SK-N-MC (cell line): ENCODE results near the gene ABR.
"Not testable (repeated sequence)": the region's sequence is repeated elsewhere in the genome, so short reads cannot be mapped to it uniquely, and the experiment has no call there.

Experiments
- DNase-seq: peaks from one replicate; pipeline ENCODE4 v3.0.0-alpha.2; 2011; ENCODE audit warnings: low read depth, low spot score
- H3K27ac ChIP-seq: fragments of 200-600 bp; sonication (generic); 2 replicates; pipeline ENCODE4 v1.5.1; 2016; ENCODE audit warnings: mixed run types
- H3K36me3 ChIP-seq: fragments of 200-600 bp; sonication (generic); 2 replicates; pipeline ENCODE4 v1.6.1; 2017; ENCODE audit warnings: antibody characterized with exemption, low read length, mixed read lengths; ENCODE audit not compliant: insufficient read depth
- H3K4me3 ChIP-seq: fragments of 200-600 bp; sonication (generic); 2 replicates; pipeline ENCODE4 v1.5.1; 2016
- H3K9ac ChIP-seq: fragments of 200-600 bp; sonication (generic); 2 replicates; pipeline ENCODE4 v1.8.0; 2017; ENCODE audit warnings: mixed run types, mixed read lengths; ENCODE audit not compliant: insufficient read length
- H3K9me3 ChIP-seq: fragments of 200-600 bp; sonication (generic); 2 replicates; pipeline ENCODE4 v1.6.1; 2017; ENCODE audit warnings: low read depth, mild to moderate bottlenecking, antibody characterized with exemption, low read length, moderate library complexity, mixed read lengths
- EZH2 ChIP-seq: fragments of 200-600 bp; sonication (generic); IDR thresholded peaks from one replicate; pipeline ENCODE4 v1.6.1; 2017; ENCODE audit warnings: antibody characterized with exemption
- FOXP2 ChIP-seq: optimal IDR thresholded peaks from 2 replicates; pipeline ENCODE3; 2011; ENCODE audit warnings: mild to moderate bottlenecking, moderate library complexity; ENCODE audit not compliant: insufficient read depth; ENCODE audit errors: extremely low read length, control extremely low read depth
- POLR2AphosphoS5 ChIP-seq: IDR thresholded peaks from 2 replicates; pipeline ENCODE4 v1.6.1; 2012; ENCODE audit warnings: mild to moderate bottlenecking, low read depth, low read length, borderline replicate concordance

The ABR gene

DNA sequence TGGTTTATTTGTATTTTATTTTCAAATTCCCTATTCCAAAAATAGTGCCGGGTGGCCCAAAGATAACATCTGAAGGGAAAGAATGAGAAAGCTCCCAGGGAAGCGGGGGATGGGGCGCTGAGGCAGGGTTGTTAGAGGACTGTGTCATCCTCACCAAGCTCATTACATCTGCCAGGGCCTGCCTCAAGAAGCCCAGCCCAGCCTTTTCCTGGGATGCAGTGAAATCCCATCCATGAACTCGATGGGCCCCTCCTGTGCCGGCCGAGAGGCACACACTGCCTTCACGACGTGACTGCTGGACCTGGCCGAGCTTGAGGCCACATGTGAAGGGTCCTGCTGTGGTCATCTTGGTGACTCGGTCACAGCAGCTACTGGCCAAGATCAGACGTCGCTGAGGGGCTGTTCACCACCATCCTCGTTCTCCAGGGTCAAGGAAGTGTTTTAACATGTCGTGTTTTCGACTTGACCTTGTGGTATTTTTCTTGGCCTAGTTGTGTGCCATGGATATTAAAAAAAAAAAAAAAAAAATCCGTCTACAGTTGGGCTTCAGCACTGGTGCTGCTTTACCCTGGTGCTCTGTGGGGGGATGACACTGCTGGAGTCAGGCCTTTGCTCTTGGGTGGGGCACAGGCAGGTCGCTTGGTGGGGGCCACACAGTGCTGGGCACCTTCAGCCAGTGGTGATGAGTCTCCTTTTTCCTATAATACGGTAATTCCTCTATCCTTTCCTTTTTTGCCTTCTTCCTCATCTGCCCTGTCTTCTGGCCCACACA lies 178.0 kb downstream of the ABR start:
- peaks cover 39% of the 10 kb centered on the region for H3K36me3 ChIP-seq
- TF ChIP-seq EZH2 = no peak

GRCh38 chr17:1000597-1001461 lies 179.0 kb downstream of the ABR start:
- H3K27ac ChIP-seq = no peak overlapping the region
- no peak overlapping the region for H3K4me3 ChIP-seq
- no peak overlapping the region for H3K9ac ChIP-seq
- DNase-seq = no peak
- H3K36me3 ChIP-seq = peaks cover 39% of the 10 kb centered on the region
- TF ChIP-seq POLR2AphosphoS5 = no peak
- no peak for TF ChIP-seq EZH2
- TF ChIP-seq FOXP2 = no peak
- no peaks in the 10 kb centered on the region for H3K9me3 ChIP-seq

More for the DNA sequence above, 178.0 kb downstream of the ABR start:
- Histone ChIP-seq H3K9ac (no peak overlapping the region), H3K4me3 (no peak overlapping the region), H3K27ac (no peak overlapping the region), H3K9me3 (no peaks in the 10 kb centered on the region)
- no peak for DNase-seq

DNA sequence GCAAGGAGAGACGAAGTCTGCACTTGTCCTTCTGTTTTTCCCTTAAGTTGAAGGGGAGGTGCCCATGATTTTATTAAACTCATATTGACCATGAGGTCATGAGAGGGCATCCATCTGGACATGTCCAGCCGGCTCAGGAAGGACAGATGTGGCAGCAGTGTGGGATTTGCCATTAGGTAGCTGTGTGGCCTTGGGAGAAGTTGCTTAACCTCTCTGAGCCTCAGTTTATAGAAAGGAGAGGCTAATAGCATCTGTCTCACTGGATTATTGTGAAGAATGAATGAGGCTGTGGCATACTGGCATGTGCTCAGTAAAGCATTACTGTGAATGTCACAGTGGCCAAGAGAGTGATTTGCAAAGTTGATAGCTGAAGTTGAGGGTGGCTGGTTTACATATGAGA lies 181.7 kb downstream of the ABR start:
- peak overlapping the region; percentile 100 for H3K9ac ChIP-seq
- TF ChIP-seq POLR2AphosphoS5 (no peak), EZH2 (no peak), FOXP2 (no peak)
- H3K9me3 ChIP-seq = no peaks in the 10 kb centered on the region
- H3K27ac ChIP-seq = no peak overlapping the region
- peaks cover 32% of the 10 kb centered on the region for H3K36me3 ChIP-seq
- DNase-seq = no peak
- peak overlapping the region; percentile 100 for H3K4me3 ChIP-seq

GRCh38 chr17:996554-997344 lies 183.0 kb downstream of the ABR start, which contains the start of gene TIMM22:
TIMM22 (plus strand) TSS chr17:997129; CDS start chr17:997143, 14 bp downstream.
- Histone ChIP-seq H3K9ac (peak within 1 kb of the TSS; percentile 100), H3K27ac (peak within 1 kb of the TSS; percentile 99), H3K9me3 (no peaks in the 10 kb centered on the region), H3K4me3 (peak within 1 kb of the TSS; percentile 100), H3K36me3 (peaks cover 23% of the 10 kb centered on the region)
- TF ChIP-seq POLR2AphosphoS5 (peak; percentile 57; the same call in 1 of the 2 replicates), FOXP2 (no peak), EZH2 (no peak)
- peak; percentile 78 for DNase-seq

GRCh38 chr17:995324-995723 lies 184.5 kb downstream of the ABR start:
- not testable (repeated sequence) for DNase-seq, H3K9me3 ChIP-seq

GRCh38 chr17:992933-993332 lies 186.8 kb downstream of the ABR start:
- TF ChIP-seq POLR2AphosphoS5 (no peak), EZH2 (no peak), FOXP2 (no peak)
- no peak for DNase-seq
- no peak overlapping the region for H3K9ac ChIP-seq
- no peaks in the 10 kb centered on the region for H3K9me3 ChIP-seq
- H3K36me3 ChIP-seq = no peaks in the 10 kb centered on the region
- H3K4me3 ChIP-seq = no peak overlapping the region
- H3K27ac ChIP-seq = no peak overlapping the region

More at GRCh38 chr17:995324-995723, 184.5 kb downstream of the ABR start:
- not testable (repeated sequence) for H3K4me3 ChIP-seq, H3K36me3 ChIP-seq, H3K27ac ChIP-seq, H3K9ac ChIP-seq

- Histone ChIP-seq H3K27ac (no peak overlapping the region), H3K36me3 (no peaks in the 10 kb centered on the region), H3K9ac (no peak overlapping the region), H3K9me3 (no peaks in the 10 kb centered on the region), H3K4me3 (no peak overlapping the region)
- no peak for DNase-seq
- TF ChIP-seq EZH2 = no peak
- no peak for TF ChIP-seq FOXP2
- no peak for TF ChIP-seq POLR2AphosphoS5
Measured at GRCh38 chr17:988561-988960, 191.2 kb downstream of the ABR start.

DNA sequence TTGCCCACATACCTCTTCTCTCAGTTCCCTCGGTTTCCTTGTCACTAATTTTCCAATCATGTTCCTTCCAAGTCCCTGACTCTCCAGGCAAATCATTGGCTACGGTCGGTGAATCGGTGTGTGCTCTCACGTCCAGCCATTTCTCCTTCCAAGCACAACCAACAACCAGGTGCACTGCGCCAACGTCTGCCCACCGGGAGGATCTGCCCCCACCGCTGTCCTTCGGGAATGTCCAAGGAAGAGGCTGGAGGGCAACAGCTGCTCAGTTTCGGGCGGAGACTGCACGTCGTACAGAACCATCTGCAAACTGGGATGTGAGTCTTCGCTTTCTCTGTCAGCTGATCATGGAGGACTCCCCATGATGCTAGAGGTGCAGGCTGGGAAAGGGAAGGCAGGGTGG lies 191.8 kb downstream of the ABR start:
- no peak overlapping the region for H3K4me3 ChIP-seq
- no peak for DNase-seq
- H3K9me3 ChIP-seq = no peaks in the 10 kb centered on the region
- no peak overlapping the region for H3K27ac ChIP-seq
- H3K36me3 ChIP-seq = no peaks in the 10 kb centered on the region
- no peak overlapping the region for H3K9ac ChIP-seq
- TF ChIP-seq FOXP2 = no peak
- TF ChIP-seq EZH2 = no peak
- no peak for TF ChIP-seq POLR2AphosphoS5
